H9 (cell line): ENCODE results near the gene GIMAP7. TPM values are rescaled to one million over a fixed set of nuclear protein-coding genes. Genes with fewer than 3 reads are reported as not detected.
"Not testable (repeated sequence)": the region's sequence is repeated elsewhere in the genome, so short reads cannot be mapped to it uniquely, and the experiment has no call there.

Experiments used
- DNase-seq: peaks from one replicate; pipeline ENCODE4 v3.0.0-alpha.2; 2017
- H2AFZ ChIP-seq: one replicate; pipeline ENCODE4 v1.6.1; 2013; ENCODE audit warnings: mild to moderate bottlenecking, low read length, control low read depth, moderate library complexity
- H2AK5ac ChIP-seq: 2 replicates; pipeline ENCODE4 v1.6.1; 2013; ENCODE audit warnings: low read length, control low read depth, mixed read lengths; ENCODE audit not compliant: insufficient read length
- H2BK120ac ChIP-seq: one replicate; pipeline ENCODE4 v1.6.1; 2013; ENCODE audit warnings: low read depth, mild to moderate bottlenecking, low read length, control low read depth, inconsistent platforms; ENCODE audit not compliant: poor library complexity, severe bottlenecking
- H2BK12ac ChIP-seq: 2 replicates; pipeline ENCODE4 v1.6.1; 2013; ENCODE audit warnings: low read length, control low read depth, mixed read lengths, low read depth; ENCODE audit not compliant: insufficient read length
- H2BK15ac ChIP-seq: 2 replicates; pipeline ENCODE4 v1.6.1; 2013; ENCODE audit warnings: low read depth, low read length, control low read depth
- H2BK20ac ChIP-seq: one replicate; pipeline ENCODE4 v1.6.1; 2013; ENCODE audit warnings: low read depth, mild to moderate bottlenecking, low read length, control low read depth, inconsistent platforms; ENCODE audit not compliant: poor library complexity, severe bottlenecking
- H2BK5ac ChIP-seq: 2 replicates; pipeline ENCODE4 v1.6.1; 2013; ENCODE audit warnings: low read length, control low read depth, mixed read lengths; ENCODE audit not compliant: insufficient read length
- H3K14ac ChIP-seq: 2 replicates; pipeline ENCODE4 v1.6.1; 2013; ENCODE audit warnings: low read length, control low read depth; ENCODE audit not compliant: insufficient read depth
- H3K18ac ChIP-seq: 2 replicates; pipeline ENCODE4 v1.6.1; 2013; ENCODE audit warnings: low read depth, mild to moderate bottlenecking, mixed read lengths, low read length, control low read depth; ENCODE audit not compliant: insufficient read length
- H3K23ac ChIP-seq: 2 replicates; pipeline ENCODE4 v1.6.1; 2013; ENCODE audit warnings: low read length, control low read depth, mixed read lengths, low read depth; ENCODE audit not compliant: insufficient read length
- H3K23me2 ChIP-seq: 2 replicates; pipeline ENCODE4 v1.6.1; 2013; ENCODE audit warnings: low read depth, mild to moderate bottlenecking, mixed read lengths, low read length, control low read depth; ENCODE audit not compliant: insufficient read length, poor library complexity, severe bottlenecking
- H3K27ac ChIP-seq: 2 replicates; pipeline ENCODE4 v1.5.1; 2013; ENCODE audit warnings: low read length, control low read depth, mixed read lengths, low read depth; ENCODE audit not compliant: insufficient read length
- H3K27me3 ChIP-seq: 2 replicates; pipeline ENCODE4 v1.6.1; 2013; ENCODE audit warnings: low read length, control low read depth, inconsistent platforms; ENCODE audit not compliant: insufficient read depth
- H3K4ac ChIP-seq: 2 replicates; pipeline ENCODE4 v1.6.1; 2013; ENCODE audit warnings: low read depth, mild to moderate bottlenecking, control low read depth, inconsistent platforms, low read length, moderate library complexity
- H3K4me1 ChIP-seq: 2 replicates; pipeline ENCODE4 v1.6.1; 2013; ENCODE audit warnings: low read length, control low read depth, inconsistent platforms; ENCODE audit not compliant: insufficient read depth
- H3K4me2 ChIP-seq: 2 replicates; pipeline ENCODE4 v1.6.1; 2013; ENCODE audit warnings: low read length, control low read depth, mixed read lengths; ENCODE audit not compliant: insufficient read length, insufficient read depth
- H3K56ac ChIP-seq: 2 replicates; pipeline ENCODE4 v1.6.1; 2013; ENCODE audit warnings: low read depth, mild to moderate bottlenecking, mixed read lengths, low read length, control low read depth; ENCODE audit not compliant: insufficient read length
- H3K79me1 ChIP-seq: 2 replicates; pipeline ENCODE4 v1.6.1; 2013; ENCODE audit warnings: low read depth, mild to moderate bottlenecking, moderate library complexity, low read length, control low read depth, inconsistent platforms; ENCODE audit not compliant: insufficient read depth, poor library complexity, severe bottlenecking
- H3K79me2 ChIP-seq: 2 replicates; pipeline ENCODE4 v1.6.1; 2013; ENCODE audit warnings: low read length, control low read depth, inconsistent platforms; ENCODE audit not compliant: insufficient read depth
- H3K9ac ChIP-seq: 2 replicates; pipeline ENCODE4 v1.6.1; 2013; ENCODE audit warnings: low read length, control low read depth, mixed read lengths; ENCODE audit not compliant: insufficient read length; ENCODE audit errors: extremely low read depth
- H3K9me3 ChIP-seq: one replicate; pipeline ENCODE4 v1.6.1; 2013; ENCODE audit warnings: low read depth, low read length, inconsistent platforms; ENCODE audit not compliant: control insufficient read depth
- H3T11ph ChIP-seq: one replicate; pipeline ENCODE4 v1.6.1; 2013; ENCODE audit warnings: mild to moderate bottlenecking, low read length, control low read depth, inconsistent platforms
- H4K20me1 ChIP-seq: one replicate; pipeline ENCODE4 v1.6.1; 2013; ENCODE audit not compliant: control insufficient read depth, insufficient read length, insufficient read depth
- H4K5ac ChIP-seq: 2 replicates; pipeline ENCODE4 v1.6.1; 2013; ENCODE audit warnings: low read depth, mild to moderate bottlenecking, mixed read lengths, low read length, control low read depth; ENCODE audit not compliant: insufficient read length
- H4K8ac ChIP-seq: replicated peaks from 2 replicates; pipeline ENCODE4 v1.6.1; 2013; ENCODE audit warnings: low read length, control low read depth, mixed read lengths, low read depth; ENCODE audit not compliant: insufficient read length
- H4K91ac ChIP-seq: 2 replicates; pipeline ENCODE4 v1.6.1; 2013; ENCODE audit warnings: low read depth, mild to moderate bottlenecking, moderate library complexity, mixed read lengths, low read length, control low read depth; ENCODE audit not compliant: insufficient read length
- H3K27ac Mint-ChIP-seq, 3 experiments: 2 replicates in 2 of 3; 3 replicates in 1 of 3; pipeline ENCODE4 v1.8.0; 2020 to 2021; ENCODE audit warnings: mixed read lengths in 3 of 3, mild to moderate bottlenecking in 1 of 3, moderate library complexity in 1 of 3
- H3K27me3 Mint-ChIP-seq: 2 replicates; pipeline ENCODE4 v1.8.0; 2021; ENCODE audit warnings: low read depth, mild to moderate bottlenecking, moderate library complexity, mixed read lengths
- H3K36me3 Mint-ChIP-seq, 3 experiments: 2 replicates in 2 of 3; 3 replicates in 1 of 3; pipeline ENCODE4 v1.8.0; 2020 to 2021; ENCODE audit warnings: low read depth in 3 of 3, mixed read lengths in 3 of 3; ENCODE audit not compliant: insufficient read depth in 1 of 3
- H3K4me1 Mint-ChIP-seq, 2 experiments: 2 replicates each; pipeline ENCODE4 v1.8.0; 2020; ENCODE audit warnings: mixed read lengths in 2 of 2
- H3K4me3 Mint-ChIP-seq, 2 experiments: 2 replicates in 1 of 2; 3 replicates in 1 of 2; pipeline ENCODE4 v1.8.0; 2020 to 2021; ENCODE audit warnings: mild to moderate bottlenecking in 2 of 2, mixed read lengths in 2 of 2, moderate library complexity in 1 of 2
- H3K9me3 Mint-ChIP-seq, 2 experiments: 2 replicates in 1 of 2; 3 replicates in 1 of 2; pipeline ENCODE4 v1.8.0; 2020; ENCODE audit warnings: mild to moderate bottlenecking in 2 of 2, mixed read lengths in 2 of 2, moderate library complexity in 1 of 2
- WGBS: extraction: QIAGEN DNeasy Blood & Tissue Kit; methylation state at CpG from one replicate; pipeline ENCODE4 v1.1.7; 2013; ENCODE audit warnings: missing lambda C conversion rate, low lambda C conversion rate, mixed read lengths; ENCODE audit not compliant: insufficient read length; ENCODE audit errors: extremely low coverage; 5-methylcytosine and 5-hydroxymethylcytosine counted together
- total RNA-seq: library from RNA; stranded (reverse); gene quantifications from 2 replicates; pipeline ENCODE4 v1.2.1, GENCODE V29; 2021
- TF ChIP-seq, protein P1 (sequence below): fragments of 200-600 bp; sonication (generic); conservative IDR thresholded peaks from 3 replicates; pipeline ENCODE4 v1.8.0; 2021; ENCODE audit warnings: antibody characterized with exemption, mild to moderate bottlenecking

GIMAP7 gene
- total RNA-seq, 1 experiment from 2014 or later = not detected

DNA sequence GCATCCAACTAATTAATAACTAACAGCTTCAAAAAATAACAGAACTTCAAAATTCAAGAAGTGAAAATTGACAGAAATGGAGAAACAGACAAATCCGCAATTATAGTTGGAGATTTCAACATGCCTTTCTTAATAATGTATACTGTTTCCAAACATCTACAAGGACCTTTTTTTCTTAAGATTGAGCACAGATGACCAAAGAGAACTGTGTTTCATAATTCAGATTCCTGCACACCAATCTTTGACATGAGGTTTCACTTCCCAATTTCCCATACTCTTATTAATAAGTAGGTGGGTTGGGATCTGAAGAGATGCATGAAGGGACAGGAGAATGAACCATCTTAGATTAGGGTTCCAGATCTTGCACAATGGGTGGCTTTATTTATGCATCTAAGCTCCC, 24.9 kb upstream of the GIMAP7 start:
- no peaks in the 10 kb centered on the region for H3K36me3 Mint-ChIP-seq
- Histone ChIP-seq H2AFZ (no peak overlapping the region), H3K4me1 (no peaks in the 10 kb centered on the region), H2BK120ac (no peak overlapping the region), H3K4me2 (no peak overlapping the region), H3K27me3 (no peaks in the 10 kb centered on the region), H3K23ac (no peak overlapping the region), H2BK15ac (no peak overlapping the region), H4K5ac (no peak overlapping the region), H3K9ac (no peak overlapping the region), H4K8ac (no peak overlapping the region), H3K23me2 (no peaks in the 10 kb centered on the region), H3K79me2 (no peaks in the 10 kb centered on the region), H2BK12ac (no peak overlapping the region), H3T11ph (no peak overlapping the region), H3K4ac (no peak overlapping the region), H3K14ac (no peak overlapping the region), H3K18ac (no peak overlapping the region), H3K27ac (no peak overlapping the region), H4K20me1 (no peaks in the 10 kb centered on the region), H3K79me1 (no peaks in the 10 kb centered on the region), H4K91ac (no peak overlapping the region), H3K9me3 (no peaks in the 10 kb centered on the region), H2AK5ac (no peak overlapping the region), H2BK20ac (no peak overlapping the region), H3K56ac (no peak overlapping the region), H2BK5ac (no peak overlapping the region)
- no peaks in the 10 kb centered on the region for H3K4me1 Mint-ChIP-seq
- TF ChIP-seq, protein P1, sequence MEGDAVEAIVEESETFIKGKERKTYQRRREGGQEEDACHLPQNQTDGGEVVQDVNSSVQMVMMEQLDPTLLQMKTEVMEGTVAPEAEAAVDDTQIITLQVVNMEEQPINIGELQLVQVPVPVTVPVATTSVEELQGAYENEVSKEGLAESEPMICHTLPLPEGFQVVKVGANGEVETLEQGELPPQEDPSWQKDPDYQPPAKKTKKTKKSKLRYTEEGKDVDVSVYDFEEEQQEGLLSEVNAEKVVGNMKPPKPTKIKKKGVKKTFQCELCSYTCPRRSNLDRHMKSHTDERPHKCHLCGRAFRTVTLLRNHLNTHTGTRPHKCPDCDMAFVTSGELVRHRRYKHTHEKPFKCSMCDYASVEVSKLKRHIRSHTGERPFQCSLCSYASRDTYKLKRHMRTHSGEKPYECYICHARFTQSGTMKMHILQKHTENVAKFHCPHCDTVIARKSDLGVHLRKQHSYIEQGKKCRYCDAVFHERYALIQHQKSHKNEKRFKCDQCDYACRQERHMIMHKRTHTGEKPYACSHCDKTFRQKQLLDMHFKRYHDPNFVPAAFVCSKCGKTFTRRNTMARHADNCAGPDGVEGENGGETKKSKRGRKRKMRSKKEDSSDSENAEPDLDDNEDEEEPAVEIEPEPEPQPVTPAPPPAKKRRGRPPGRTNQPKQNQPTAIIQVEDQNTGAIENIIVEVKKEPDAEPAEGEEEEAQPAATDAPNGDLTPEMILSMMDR = no peak
- H3K4me3 Mint-ChIP-seq = no peak overlapping the region
- no CpG with 5 or more reads among the region's 1 CpG for WGBS
- no peak for DNase-seq
- H3K9me3 Mint-ChIP-seq = peaks cover 4% of the 10 kb centered on the region in 2 experiments; a peak in 4 of 5 replicates
- H3K27me3 Mint-ChIP-seq = peaks cover 54% of the 10 kb centered on the region
- no peak overlapping the region for H3K27ac Mint-ChIP-seq

DNA sequence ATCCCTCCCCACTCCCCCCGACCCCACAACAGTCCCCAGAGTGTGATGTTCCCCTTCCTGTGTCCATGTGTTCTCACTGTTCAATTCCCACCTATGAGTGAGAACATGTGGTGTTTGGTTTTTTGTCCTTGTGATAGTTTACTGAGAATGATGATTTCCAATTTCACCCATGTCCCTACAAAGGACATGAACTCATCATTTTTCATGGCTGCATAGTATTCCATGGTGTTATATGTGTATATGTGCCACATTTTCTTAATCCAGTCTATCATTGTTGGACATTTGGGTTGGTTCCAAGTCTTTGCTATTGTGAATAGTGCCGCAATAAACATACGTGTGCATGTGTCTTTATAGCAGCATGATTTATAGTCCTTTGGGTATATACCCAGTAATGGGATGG, 21.2 kb upstream of the GIMAP7 start:
- H2BK15ac ChIP-seq, H3K23me2 ChIP-seq, H3K18ac ChIP-seq, H3K27ac Mint-ChIP-seq, H3K9me3 ChIP-seq, DNase-seq, H3T11ph ChIP-seq, H4K20me1 ChIP-seq, H2AFZ ChIP-seq, H3K9ac ChIP-seq, H3K4me1 ChIP-seq, H3K4me1 Mint-ChIP-seq, H3K79me1 ChIP-seq, H2AK5ac ChIP-seq, H4K5ac ChIP-seq, H3K27ac ChIP-seq, H4K91ac ChIP-seq, H2BK20ac ChIP-seq, H3K36me3 Mint-ChIP-seq, H2BK5ac ChIP-seq, H4K8ac ChIP-seq, H2BK12ac ChIP-seq, H2BK120ac ChIP-seq, H3K27me3 ChIP-seq, H3K56ac ChIP-seq, H3K4ac ChIP-seq, H3K14ac ChIP-seq, H3K4me2 ChIP-seq, H3K4me3 Mint-ChIP-seq, H3K23ac ChIP-seq, H3K79me2 ChIP-seq, H3K9me3 Mint-ChIP-seq: not testable (repeated sequence)
- WGBS = no CpG with 5 or more reads among the region's 3 CpGs
- peaks cover 58% of the 10 kb centered on the region for H3K27me3 Mint-ChIP-seq
